A549 (cell line): ENCODE measurements around the gene CYP2E1. TPM values are rescaled to one million over a fixed set of nuclear protein-coding genes. Genes with fewer than 3 reads are reported as not detected.
A peak's percentile ranks its signal among the peaks of the same experiment; 100 is the strongest.

Source experiments
- ATAC-seq, 2 experiments: fragments of 200-7000 bp in 1 of 2; fragments of >200 bp in 1 of 2; cut with Nextera tagmentation in 1 of 2; cut with Tn5 transposase in 1 of 2; 3 replicates each; pipeline versions ENCODE4 v1.8.0 to v1.9.1; 2018 to 2020; ENCODE audit warnings: mild to moderate bottlenecking in 1 of 2, moderate library complexity in 1 of 2
- CTCF ChIA-PET: fragments of 300-600 bp; sonication (Branson Sonifier 250); formaldehyde crosslinking; extraction: SDS; loops from one replicate; lab custom pipeline; 2021; ENCODE audit warnings: antibody characterized with exemption, inconsistent platforms; lab: Yijun Ruan, JAX
- POLR2A ChIA-PET: fragments of 350-600 bp; formaldehyde crosslinking; extraction: SDS; loops from one replicate; lab custom pipeline; 2021; ENCODE audit warnings: antibody characterized with exemption, inconsistent platforms; lab: Yijun Ruan, JAX
- DNase-seq, 2 experiments: peaks; one replicate each; pipeline versions ENCODE4 v3.0.0 to v3.0.0-alpha.2; 2011 to 2016; ENCODE audit warnings: low read depth in 1 of 2, low spot score in 1 of 2
- FAIRE-seq: peaks from 2 replicates; lab custom pipeline; 2011; peaks lifted over from hg19 to GRCh38; lab: Jason Lieb, UNC
- H3K27ac ChIP-seq, 2 experiments: fragments of >200 bp; sonication (Bioruptor Twin); formaldehyde crosslinking; 3 replicates each; pipeline ENCODE4 v1.5.1; 2016 to 2017
- H3K4me1 ChIP-seq: fragments of >200 bp; sonication (Bioruptor Twin); formaldehyde crosslinking; 3 replicates; pipeline ENCODE4 v1.6.1; 2016
- H3K4me2 ChIP-seq: fragments of >200 bp; sonication (Bioruptor Twin); formaldehyde crosslinking; 3 replicates; pipeline ENCODE4 v1.6.1; 2016
- H3K4me3 ChIP-seq: fragments of >200 bp; sonication (Bioruptor Twin); formaldehyde crosslinking; 3 replicates; pipeline ENCODE4 v1.5.1; 2016
- H3K9me3 ChIP-seq: fragments of >200 bp; sonication (Bioruptor Twin); formaldehyde crosslinking; 3 replicates; pipeline ENCODE4 v1.6.1; 2016
- BHLHE40 ChIP-seq: IDR thresholded peaks from 2 replicates; pipeline ENCODE4 v1.6.1; 2012; ENCODE audit warnings: low read depth, low read length, inconsistent platforms
- CBX8 ChIP-seq: fragments of 200-600 bp; sonication (generic); IDR thresholded peaks from 2 replicates; pipeline ENCODE4 v1.6.1; 2016
- EHMT2 ChIP-seq: fragments of 200-600 bp; sonication (generic); IDR thresholded peaks from 2 replicates; pipeline ENCODE4 v1.6.1; 2016; ENCODE audit warnings: antibody characterized with exemption, low read depth, mild to moderate bottlenecking, moderate library complexity
- ELK1 ChIP-seq: fragments of 150-350 bp; IDR thresholded peaks from 2 replicates; pipeline ENCODE4 v1.6.1; 2014; ENCODE audit warnings: low read depth, mild to moderate bottlenecking, low read length
- EP300 ChIP-seq, 2 experiments: fragments of >200 bp; sonication (Bioruptor Twin); formaldehyde crosslinking; IDR thresholded peaks; 2 replicates in 1 of 2; 3 replicates in 1 of 2; pipeline ENCODE4 v1.6.1; 2016 to 2017
- HDAC2 ChIP-seq: fragments of 200-600 bp; sonication (generic); IDR thresholded peaks from 2 replicates; pipeline ENCODE4 v1.6.1; 2016
- HEYL ChIP-seq: fragments of 250-450 bp; sonication (Bioruptor Pico); IDR thresholded peaks from 2 replicates; pipeline ENCODE4 v1.8.0; 2021; ENCODE audit warnings: mild to moderate bottlenecking, moderate library complexity
- JUN ChIP-seq, 2 experiments: fragments of >200 bp; sonication (Bioruptor Twin); formaldehyde crosslinking; IDR thresholded peaks; 2 replicates in 1 of 2; 3 replicates in 1 of 2; pipeline ENCODE4 v1.6.1; 2016 to 2017
- KDM5A ChIP-seq: fragments of 200-600 bp; sonication (generic); IDR thresholded peaks from 2 replicates; pipeline ENCODE4 v1.6.1; 2016; ENCODE audit warnings: antibody characterized with exemption, mild to moderate bottlenecking
- MAFK ChIP-seq: fragments of 450-650 bp; IDR thresholded peaks from 2 replicates; pipeline ENCODE4 v1.6.1; 2014; ENCODE audit not compliant: partially characterized antibody
- NPAS2 ChIP-seq: fragments of 250-450 bp; sonication (Bioruptor Pico); IDR thresholded peaks from 2 replicates; pipeline ENCODE4 v1.8.0; 2022; ENCODE audit warnings: mild to moderate bottlenecking, moderate library complexity, borderline replicate concordance
- PBX3 ChIP-seq: IDR thresholded peaks from 2 replicates; pipeline ENCODE4 v1.6.1; 2012
- PHF8 ChIP-seq: fragments of 200-600 bp; sonication (generic); IDR thresholded peaks from 2 replicates; pipeline ENCODE4 v1.6.1; 2016; ENCODE audit warnings: low read depth, mild to moderate bottlenecking, antibody characterized with exemption, moderate library complexity, borderline replicate concordance
- RAD21 ChIP-seq, 2 experiments: fragments of >200 bp in 1 of 2; sonication (Bioruptor Twin) in 1 of 2; formaldehyde crosslinking in 1 of 2; IDR thresholded peaks in 1 of 2; conservative IDR thresholded peaks in 1 of 2; 2 replicates in 1 of 2; 3 replicates in 1 of 2; pipeline ENCODE4 v1.6.1; 2012 to 2018; ENCODE audit warnings: inconsistent platforms in 1 of 2
- REST ChIP-seq: fragments of 200-600 bp; sonication (generic); IDR thresholded peaks from 2 replicates; pipeline ENCODE4 v1.6.1; 2016; ENCODE audit warnings: antibody characterized with exemption, mild to moderate bottlenecking, moderate library complexity
- RFX5 ChIP-seq: fragments of 450-650 bp; IDR thresholded peaks from 2 replicates; pipeline ENCODE4 v1.7.1; 2014; ENCODE audit warnings: antibody characterized with exemption, mild to moderate bottlenecking, moderate library complexity
- TFCP2L1 ChIP-seq: fragments of 250-450 bp; sonication (Bioruptor Pico); IDR thresholded peaks from 2 replicates; pipeline ENCODE4 v1.5.0; 2021; ENCODE audit warnings: mild to moderate bottlenecking
- TP53 ChIP-seq: fragments of 250-450 bp; sonication (Bioruptor Pico); IDR thresholded peaks from 2 replicates; pipeline ENCODE4 v1.5.0; 2021; ENCODE audit warnings: mild to moderate bottlenecking, moderate library complexity
- ZSCAN20 ChIP-seq: fragments of 250-450 bp; sonication (Bioruptor Pico); IDR thresholded peaks from 2 replicates; pipeline ENCODE4 v1.8.0; 2022; ENCODE audit warnings: mild to moderate bottlenecking, moderate library complexity
- WGBS: methylation state at CpG from one replicate; pipeline ENCODE4 v1.1.6; 2017; ENCODE audit errors: missing lambda C conversion rate; 5-methylcytosine and 5-hydroxymethylcytosine counted together
- polyA plus RNA-seq, 4 experiments: library from polyadenylated mRNA; depleted of rRNA in 3 of 4; stranded (reverse); fragments of >200 nt; fragmentation: RNase III in 1 of 4; extraction: RNeasy Plus Mini Kit Qiagen cat#74134 plus additional on column Dnase treatment in 1 of 4; gene quantifications; 2 replicates in 3 of 4; 3 replicates in 1 of 4; pipeline ENCODE4 v1.2.3, GENCODE V29; 2011 to 2017

Gene CYP2E1
- polyA plus RNA-seq, 2 of the 4 experiments (the other 2 are of a cell fraction) = 0.14 to 0.75 TPM

GRCh38 chr10:133528296-133528844 lies 1.2 kb downstream of the CYP2E1 start (continued):
- no peak for TF ChIP-seq PBX3
- TF ChIP-seq HEYL (CRISPR knock-in tag) = no peak
- no peak for TF ChIP-seq EHMT2
- TF ChIP-seq EP300 (IDR thresholded peaks at IDR 0.05) = no peak
- TF ChIP-seq JUN (IDR thresholded peaks at IDR 0.05) = no peak
- no peak for TF ChIP-seq RAD21 (conservative IDR thresholded peaks at IDR 0.05 in 1 of 2, IDR thresholded peaks at IDR 0.05 in 1 of 2)
- no peak for TF ChIP-seq NPAS2 (CRISPR knock-in tag)
- no peak for TF ChIP-seq HDAC2
- no peak for TF ChIP-seq BHLHE40

GRCh38 chr10:133528845-133529575 lies 1.8 kb downstream of the CYP2E1 start:
- peak overlapping the region; percentile 28; the same call in 2 of the 3 replicates for H3K4me3 ChIP-seq
- H3K4me2 ChIP-seq = peak overlapping the region; percentile 68
- no peak for FAIRE-seq
- 0 out of 3 replicates have a peak, but pooled peaks cover 3% of the 10 kb centered on the region for H3K4me1 ChIP-seq
- CTCF ChIA-PET = interaction anchor here (0.7 to 1.5 kb wide), 2 partner anchors 9 to 29 kb away, joined by 3 to 4 read pairs; no protein-coding TSS in a partner anchor
- POLR2A ChIA-PET = no interaction called here
- no peak for DNase-seq
- 27% methylated on average over 26 of the region's 37 CpGs for WGBS
- H3K9me3 ChIP-seq = peaks cover 7% of the 10 kb centered on the region; the same call in 2 of the 3 replicates
- no peak overlapping the region for H3K27ac ChIP-seq
- peak; percentile 19 to 59; a peak in 3 of 6 replicates for ATAC-seq
- no peak for TF ChIP-seq TFCP2L1 (CRISPR knock-in tag)
- no peak for TF ChIP-seq JUN (IDR thresholded peaks at IDR 0.05)

GRCh38 chr10:133529576-133529946 lies 2.4 kb downstream of the CYP2E1 start:
- Histone ChIP-seq H3K27ac (no peak overlapping the region), H3K4me2 (no peak overlapping the region), H3K9me3 (peaks cover 1% of the 10 kb centered on the region; the same call in 2 of the 3 replicates), H3K4me1 (0 out of 3 replicates have a peak, but pooled peaks cover 3% of the 10 kb centered on the region), H3K4me3 (no peak overlapping the region)
- POLR2A ChIA-PET = no interaction called here
- ATAC-seq (no peak), FAIRE-seq (no peak), DNase-seq (no peak)
- no peak for TF ChIP-seq REST
- no peak for TF ChIP-seq RFX5
- TF ChIP-seq RAD21 (conservative IDR thresholded peaks at IDR 0.05 in 1 of 2, IDR thresholded peaks at IDR 0.05 in 1 of 2) = no peak
- no peak for TF ChIP-seq ELK1
- no peak for TF ChIP-seq MAFK
- no peak for TF ChIP-seq ZSCAN20 (CRISPR knock-in tag)
- no peak for TF ChIP-seq TP53 (CRISPR knock-in tag)
- TF ChIP-seq HEYL (CRISPR knock-in tag) = no peak
- TF ChIP-seq CBX8 = no peak
- TF ChIP-seq KDM5A = no peak
- no peak for TF ChIP-seq PHF8
- CTCF ChIA-PET = interaction anchor here (0.7 to 1.5 kb wide), 2 partner anchors 9 to 28 kb away, joined by 3 to 4 read pairs; no protein-coding TSS in a partner anchor
- WGBS = 80% methylated on average over 26 of the region's 26 CpGs
